Endothelial cell of umbilical vein (primary cell): ENCODE results near the gene SLC7A6. TPM values are rescaled to one million over a fixed set of nuclear protein-coding genes. Genes with fewer than 3 reads are reported as not detected.

Experiments
- BruUV-seq: library from RNA; stranded (reverse); fragments of 400-500 nt; replicated peaks from 2 replicates; lab custom pipeline; 2021; lab: Mats Ljungman, UMichigan
- CTCF ChIA-PET: fragments of 300-600, 350-600 bp; sonication (Branson Sonifier 250); formaldehyde crosslinking; loops from one replicate; lab custom pipeline; 2021; ENCODE audit warnings: antibody characterized with exemption, inconsistent platforms; lab: Charles Lee
- POLR2A ChIA-PET: fragments of 300-600, 350-600 bp; sonication (Branson Sonifier 250); formaldehyde crosslinking; loops from one replicate; lab custom pipeline; 2021; ENCODE audit warnings: antibody characterized with exemption, inconsistent platforms; lab: Charles Lee
- DNase-seq: peaks from one replicate; pipeline ENCODE4 v3.0.0-alpha.2; 2011; ENCODE audit warnings: low read depth, low spot score
- FAIRE-seq: peaks from 2 replicates; lab custom pipeline; 2011; peaks lifted over from hg19 to GRCh38; lab: Jason Lieb, UNC
- H2AFZ ChIP-seq: 2 replicates; pipeline ENCODE4 v1.6.0; 2012; ENCODE audit warnings: low read depth, low read length, control low read depth, inconsistent platforms
- H3K27ac ChIP-seq: 2 replicates; pipeline ENCODE4 v1.5.1; 2011; ENCODE audit warnings: low read depth, mild to moderate bottlenecking, control low read depth, low read length, moderate library complexity; ENCODE audit not compliant: insufficient read depth
- H3K27me3 ChIP-seq, 2 experiments: 2 replicates each; pipeline versions ENCODE4 v1.6.0 to v1.6.1; 2011; ENCODE audit warnings: low read length in 2 of 2, mixed read lengths in 1 of 2; ENCODE audit not compliant: control insufficient read depth in 2 of 2, insufficient read depth in 2 of 2
- H3K36me3 ChIP-seq, 2 experiments: 2 replicates in 1 of 2; 3 replicates in 1 of 2; pipeline ENCODE4 v1.5.1; 2011; ENCODE audit warnings: low read length in 2 of 2, mild to moderate bottlenecking in 1 of 2, moderate library complexity in 1 of 2; ENCODE audit not compliant: control insufficient read depth in 2 of 2, insufficient read depth in 2 of 2; ENCODE audit errors: extremely low read depth in 1 of 2
- H3K4me1 ChIP-seq: 3 replicates; pipeline ENCODE4 v1.5.1; 2011; ENCODE audit warnings: mild to moderate bottlenecking, low read length; ENCODE audit not compliant: control insufficient read depth, insufficient read depth; ENCODE audit errors: extremely low read depth
- H3K4me2 ChIP-seq: 2 replicates; pipeline ENCODE4 v1.6.1; 2011; ENCODE audit warnings: low read length, control low read depth, mixed read lengths; ENCODE audit not compliant: insufficient read depth
- H3K4me3 ChIP-seq, 3 experiments: fragments of 200-600 bp in 1 of 3; sonication (generic), shearing (Covaris generic) in 1 of 3; replicated peaks in 1 of 3; 2 replicates each; pipeline ENCODE4 v1.5.1; 2011 to 2016; ENCODE audit warnings: control low read depth in 3 of 3, low read length in 3 of 3, mild to moderate bottlenecking in 2 of 3, inconsistent platforms in 1 of 3, low read depth in 1 of 3, moderate library complexity in 1 of 3; ENCODE audit not compliant: insufficient read depth in 1 of 3
- H3K79me2 ChIP-seq: 2 replicates; pipeline ENCODE4 v1.6.0; 2012; ENCODE audit warnings: low read length, inconsistent platforms; ENCODE audit not compliant: control insufficient read depth, insufficient read depth
- H3K9ac ChIP-seq: replicated peaks from 2 replicates; pipeline ENCODE3; 2011; ENCODE audit warnings: low read length, control low read depth; ENCODE audit not compliant: insufficient read depth; ENCODE audit errors: extremely low read depth
- H3K9me1 ChIP-seq: replicated peaks from 3 replicates; pipeline ENCODE4 v1.6.0; 2011; ENCODE audit warnings: mild to moderate bottlenecking, low read length; ENCODE audit not compliant: control insufficient read depth, insufficient read depth; ENCODE audit errors: extremely low read depth
- H3K9me3 ChIP-seq: replicated peaks from 2 replicates; pipeline ENCODE4 v1.5.1; 2012; ENCODE audit warnings: low read length, inconsistent platforms; ENCODE audit not compliant: control insufficient read depth, insufficient read depth
- H4K20me1 ChIP-seq: replicated peaks from 2 replicates; pipeline ENCODE3; 2011; ENCODE audit warnings: mild to moderate bottlenecking, low read length; ENCODE audit not compliant: control insufficient read depth, insufficient read depth; ENCODE audit errors: extremely low read depth
- EZH2 ChIP-seq: IDR thresholded peaks from 2 replicates; pipeline ENCODE4 v1.6.1; 2012; ENCODE audit warnings: borderline replicate concordance, low read depth, mild to moderate bottlenecking, moderate library complexity, low read length, inconsistent platforms; ENCODE audit not compliant: severe bottlenecking
- FOS ChIP-seq: IDR thresholded peaks from 2 replicates; pipeline ENCODE4 v1.6.1; 2011; ENCODE audit warnings: mild to moderate bottlenecking, low read length, moderate library complexity, borderline replicate concordance; ENCODE audit not compliant: insufficient read depth
- GATA2 ChIP-seq: IDR thresholded peaks from 2 replicates; pipeline ENCODE4 v1.7.0; 2011; ENCODE audit warnings: low read depth, mild to moderate bottlenecking, moderate library complexity, mixed read lengths, low read length; ENCODE audit not compliant: insufficient read length, insufficient read depth
- JUN ChIP-seq: IDR thresholded peaks from 2 replicates; pipeline ENCODE4 v1.6.1; 2011; ENCODE audit warnings: borderline replicate concordance, low read depth; ENCODE audit not compliant: insufficient read length, insufficient read depth
- MAX ChIP-seq: IDR thresholded peaks from 2 replicates; pipeline ENCODE4 v1.6.1; 2011; ENCODE audit not compliant: insufficient read depth, insufficient read length
- MYC ChIP-seq: IDR thresholded peaks from one replicate; pipeline ENCODE4 v1.6.1; 2011; ENCODE audit warnings: mild to moderate bottlenecking, low read depth, low read length
- POLR2A ChIP-seq: IDR thresholded peaks from 2 replicates; pipeline ENCODE4 v1.6.1; 2012; ENCODE audit warnings: low read depth, mild to moderate bottlenecking, control low read depth, low read length
- POLR2AphosphoS5 ChIP-seq: IDR thresholded peaks from 2 replicates; pipeline ENCODE4 v1.6.1; 2012; ENCODE audit warnings: low read depth, mild to moderate bottlenecking, control low read depth, low read length, moderate library complexity; ENCODE audit not compliant: insufficient read depth
- dilution Hi-C: fragments of 300-500 bp; cut with MboI; formaldehyde crosslinking; loops from one replicate; pipeline ENCODE4 v1.15.0; 2019; ENCODE audit warnings: low sequenced_read_pairs; ENCODE audit not compliant: extremely low pct_ligation_motif_present
- intact Hi-C: fragments of 100-400 bp; cut with micrococcal nuclease; formaldehyde crosslinking; loops from one replicate; pipeline ENCODE4 v1.10.0; 2022
- polyA plus RNA-seq, 4 experiments: library from polyadenylated mRNA; depleted of rRNA in 3 of 4; stranded (reverse) in 3 of 4; unstranded in 1 of 4; fragments of >200 nt; gene quantifications; 2 replicates each; pipeline versions ENCODE4 v1.2.1 to v1.2.3, GENCODE V29; 2011 to 2012; ENCODE audit warnings: missing spikeins in 1 of 4
- total RNA-seq: library from RNA; stranded (reverse); gene quantifications from 2 replicates; pipeline ENCODE4 v1.2.3, GENCODE V29; 2021
- TF ChIP-seq, protein P1 (sequence below), 2 donors: IDR thresholded peaks; 1 replicate in 1 of 2; 2 replicates in 1 of 2; pipeline ENCODE4 v1.5.1; 2011; ENCODE audit warnings: low read length in 2 of 2, mild to moderate bottlenecking in 2 of 2, moderate library complexity in 2 of 2, control low read depth in 1 of 2, inconsistent platforms in 1 of 2, low read depth in 1 of 2; ENCODE audit not compliant: insufficient read depth in 1 of 2; ENCODE audit errors: extremely low read depth in 1 of 2

SLC7A6 gene
- total and polyA plus RNA-seq, 2 donors (not counting 3 experiments of a cell fraction or from before 2014, with no cell fraction given): 68.0 to 86.5 TPM

DNA sequence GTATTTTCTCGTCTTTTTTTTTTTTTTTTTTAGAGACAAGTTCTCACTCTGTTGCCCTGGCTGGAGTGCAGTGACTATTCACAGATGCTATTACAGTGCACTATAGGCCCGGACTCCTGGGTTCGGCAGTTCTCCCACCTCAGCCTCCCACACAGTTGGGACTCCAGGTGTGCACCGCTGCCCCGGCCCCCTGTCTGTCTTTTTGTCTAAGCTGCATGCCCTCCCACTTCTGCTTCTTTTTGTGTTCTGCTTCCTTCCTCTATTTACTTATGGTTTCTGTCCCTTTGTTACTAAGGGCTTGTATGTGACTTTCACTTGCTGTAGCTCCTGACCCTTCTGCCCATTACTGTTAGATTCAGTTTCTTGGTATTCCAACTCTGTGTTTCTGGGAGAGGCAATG, 20.5 kb downstream of the SLC7A6 start:
- Histone ChIP-seq H3K27me3 (no peaks in the 10 kb centered on the region), H3K9ac (no peak overlapping the region), H3K4me2 (peak overlapping the region; percentile 12), H3K36me3 (peaks cover 4% of the 10 kb centered on the region in 2 experiments), H3K4me3 (no peak overlapping the region), H2AFZ (no peak overlapping the region), H3K4me1 (peaks cover 55% of the 10 kb centered on the region), H3K79me2 (peaks cover 48% of the 10 kb centered on the region), H3K27ac (no peak overlapping the region), H3K9me1 (no peaks in the 10 kb centered on the region), H4K20me1 (no peaks in the 10 kb centered on the region), H3K9me3 (no peaks in the 10 kb centered on the region)
- ChIA-PET POLR2A (no interaction called here), CTCF (interaction anchor here (0.9 to 4.0 kb wide), 7 partner anchors 10 to 44 kb away, joined by 3 to 25 read pairs (median 5); partner anchors contain the start of genes PRMT7, SLC7A6 and SLC7A6OS)
- intact Hi-C loops (no loop called here), dilution Hi-C loops (no loop called here)
- DNase-seq (peak; percentile 31), FAIRE-seq (peak; percentile 43)
- BruUV-seq: no TSS peak
- TF ChIP-seq FOS (no peak), POLR2AphosphoS5 (no peak), JUN (no peak), MYC (no peak), MAX (no peak), GATA2 (no peak), EZH2 (no peak), POLR2A (no peak)
- TF ChIP-seq, protein P1, sequence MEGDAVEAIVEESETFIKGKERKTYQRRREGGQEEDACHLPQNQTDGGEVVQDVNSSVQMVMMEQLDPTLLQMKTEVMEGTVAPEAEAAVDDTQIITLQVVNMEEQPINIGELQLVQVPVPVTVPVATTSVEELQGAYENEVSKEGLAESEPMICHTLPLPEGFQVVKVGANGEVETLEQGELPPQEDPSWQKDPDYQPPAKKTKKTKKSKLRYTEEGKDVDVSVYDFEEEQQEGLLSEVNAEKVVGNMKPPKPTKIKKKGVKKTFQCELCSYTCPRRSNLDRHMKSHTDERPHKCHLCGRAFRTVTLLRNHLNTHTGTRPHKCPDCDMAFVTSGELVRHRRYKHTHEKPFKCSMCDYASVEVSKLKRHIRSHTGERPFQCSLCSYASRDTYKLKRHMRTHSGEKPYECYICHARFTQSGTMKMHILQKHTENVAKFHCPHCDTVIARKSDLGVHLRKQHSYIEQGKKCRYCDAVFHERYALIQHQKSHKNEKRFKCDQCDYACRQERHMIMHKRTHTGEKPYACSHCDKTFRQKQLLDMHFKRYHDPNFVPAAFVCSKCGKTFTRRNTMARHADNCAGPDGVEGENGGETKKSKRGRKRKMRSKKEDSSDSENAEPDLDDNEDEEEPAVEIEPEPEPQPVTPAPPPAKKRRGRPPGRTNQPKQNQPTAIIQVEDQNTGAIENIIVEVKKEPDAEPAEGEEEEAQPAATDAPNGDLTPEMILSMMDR (IDR thresholded peaks at IDR 0.05; ENCODE audit: extremely low read depth in 1 of 2, insufficient read depth in 1 of 2, low read depth in 1 of 2, low read length in 2 of 2): no peak
